HG03095 (cell line): ENCODE measurements around the gene SAXO2.
"Not testable (repeated sequence)": the region's sequence is repeated elsewhere in the genome, so short reads cannot be mapped to it uniquely, and the experiment has no call there.

ENCODE experiments used
- ATAC-seq: cut with Tn5 transposase; IDR thresholded peaks from one replicate; pipeline ENCODE4 v1.9.1; 2021; ENCODE audit warnings: moderate library complexity; ENCODE audit not compliant: unreplicated experiment

SAXO2 gene

GRCh38 chr15:82313446-82313845, 50.8 kb downstream of the SAXO2 start:
- ATAC-seq = no peak

GRCh38 chr15:82313951-82314768, 51.5 kb downstream of the SAXO2 start:
- ATAC-seq = not testable (repeated sequence)

DNA sequence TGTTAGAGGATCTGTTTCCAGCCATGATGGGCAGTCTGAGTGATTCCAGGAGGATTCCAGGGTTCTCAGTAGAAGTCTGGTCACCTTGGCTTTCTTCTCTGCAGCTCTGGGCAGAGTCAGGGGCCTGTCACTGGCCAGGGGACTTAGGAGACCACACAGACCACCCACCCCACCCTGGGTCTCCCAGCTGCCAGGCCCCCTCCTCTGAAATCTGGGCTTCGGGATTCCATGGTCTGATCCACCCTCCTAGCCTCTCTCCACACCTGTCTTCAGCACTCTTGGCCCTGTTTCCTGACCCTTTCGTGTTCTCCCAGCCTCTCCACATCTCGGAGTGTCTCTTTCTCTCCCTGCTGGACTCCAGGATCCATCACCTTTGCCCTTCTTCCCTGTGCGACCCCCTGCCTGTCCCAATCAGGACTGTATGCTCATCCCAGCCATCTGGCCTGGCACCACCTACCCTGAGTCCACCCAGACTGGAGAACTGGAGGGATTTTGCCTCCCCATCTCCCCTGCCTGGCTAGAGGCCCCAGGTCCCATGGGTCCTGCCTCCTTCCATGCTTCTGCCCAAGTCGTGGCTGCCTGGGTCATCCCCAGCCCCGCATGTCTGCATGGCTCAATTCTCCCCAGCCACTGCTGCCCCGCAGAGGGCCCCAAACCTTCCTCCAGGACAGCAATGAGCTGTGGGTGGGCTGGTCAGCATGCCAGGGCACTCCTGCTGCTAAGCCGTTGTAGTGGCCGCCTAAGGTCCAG, 52.3 kb downstream of the SAXO2 start:
- ATAC-seq = no peak

GRCh38 chr15:82315519-82316246, 53.1 kb downstream of the SAXO2 start:
- no peak for ATAC-seq

DNA sequence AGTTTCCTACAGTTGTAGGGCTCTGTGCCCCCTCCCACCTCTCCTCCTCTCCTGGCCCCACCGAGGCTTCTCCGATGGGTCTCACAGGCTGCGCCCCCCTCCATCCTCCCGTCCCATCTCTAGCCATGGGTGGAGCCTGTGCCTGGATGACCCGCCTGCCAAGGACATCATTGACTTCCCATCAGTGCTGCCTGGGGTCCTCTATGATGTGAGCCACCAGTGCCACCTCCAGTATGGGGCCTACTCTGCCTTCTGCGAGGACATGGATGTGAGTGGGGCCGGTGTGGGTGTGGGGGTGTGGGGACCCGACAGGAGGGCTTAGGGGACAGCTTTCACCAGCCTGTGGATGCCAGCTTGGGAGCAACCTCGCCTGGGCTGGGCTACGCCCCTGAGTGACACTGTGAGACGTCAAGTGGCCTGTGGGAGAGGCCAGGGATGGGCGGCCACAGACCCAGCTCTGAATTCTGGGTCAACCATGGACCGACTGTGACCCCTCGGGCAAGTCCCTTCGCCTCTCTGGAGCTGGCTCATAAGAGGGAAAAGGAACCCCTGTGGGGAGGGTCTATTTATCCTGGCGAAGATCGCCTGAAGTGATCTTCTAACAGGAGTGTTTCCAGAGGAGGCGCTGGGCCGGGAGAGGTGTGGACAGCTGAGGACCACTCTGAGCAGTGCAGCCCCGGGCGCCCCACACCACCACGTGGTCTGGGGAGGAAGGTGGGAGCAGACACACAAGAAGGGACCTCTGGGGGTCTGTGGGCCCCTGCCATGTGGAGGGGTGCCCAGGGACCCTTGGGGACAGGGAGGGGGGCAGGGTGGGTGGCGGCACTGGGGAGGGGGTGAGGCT, 53.9 kb downstream of the SAXO2 start:
- not testable (repeated sequence) for ATAC-seq

- ATAC-seq = no peak
These were observed 54.5 kb downstream of the SAXO2 start for GRCh38 chr15:82317091-82317489.

DNA sequence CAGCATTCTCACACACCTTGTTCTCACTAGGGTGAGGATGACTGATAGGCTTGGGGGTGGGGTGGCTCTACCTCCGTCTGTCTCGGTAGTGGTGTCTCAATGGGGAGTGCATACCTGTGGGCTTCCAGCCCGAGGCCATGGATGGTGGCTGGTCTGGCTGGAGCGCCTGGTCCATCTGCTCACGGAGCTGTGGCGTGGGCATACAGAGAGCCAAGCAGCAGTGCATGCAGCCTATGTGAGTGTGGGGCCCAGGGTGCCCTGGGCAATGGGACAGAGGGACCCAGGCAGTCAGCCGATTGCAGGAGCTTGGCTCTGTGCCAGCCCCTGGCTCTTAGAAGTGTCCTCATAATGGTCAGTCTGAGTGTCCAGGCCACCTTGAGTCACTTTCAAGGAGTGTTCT, 54.9 kb downstream of the SAXO2 start:
- ATAC-seq = not testable (repeated sequence)

DNA sequence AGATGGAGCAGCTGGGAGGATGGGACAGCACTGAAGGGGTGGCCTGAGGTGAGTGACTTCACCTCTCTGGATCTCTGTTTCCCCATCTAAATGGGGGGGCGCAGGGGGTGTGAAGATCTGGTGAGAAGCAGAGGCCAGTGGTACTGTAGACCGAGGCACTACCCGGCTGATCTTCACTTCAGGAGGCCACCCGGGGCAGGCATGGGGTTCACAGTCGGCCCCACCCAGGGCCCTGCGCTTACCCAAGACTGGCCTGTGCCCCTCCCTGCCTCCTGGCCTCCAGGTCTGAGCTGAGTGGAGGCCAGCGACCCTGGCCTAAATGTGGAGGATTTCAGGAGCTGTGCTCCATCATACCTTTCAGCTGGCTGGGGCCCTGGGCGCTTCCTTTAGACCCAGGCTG, 55.7 kb downstream of the SAXO2 start:
- not testable (repeated sequence) for ATAC-seq

DNA sequence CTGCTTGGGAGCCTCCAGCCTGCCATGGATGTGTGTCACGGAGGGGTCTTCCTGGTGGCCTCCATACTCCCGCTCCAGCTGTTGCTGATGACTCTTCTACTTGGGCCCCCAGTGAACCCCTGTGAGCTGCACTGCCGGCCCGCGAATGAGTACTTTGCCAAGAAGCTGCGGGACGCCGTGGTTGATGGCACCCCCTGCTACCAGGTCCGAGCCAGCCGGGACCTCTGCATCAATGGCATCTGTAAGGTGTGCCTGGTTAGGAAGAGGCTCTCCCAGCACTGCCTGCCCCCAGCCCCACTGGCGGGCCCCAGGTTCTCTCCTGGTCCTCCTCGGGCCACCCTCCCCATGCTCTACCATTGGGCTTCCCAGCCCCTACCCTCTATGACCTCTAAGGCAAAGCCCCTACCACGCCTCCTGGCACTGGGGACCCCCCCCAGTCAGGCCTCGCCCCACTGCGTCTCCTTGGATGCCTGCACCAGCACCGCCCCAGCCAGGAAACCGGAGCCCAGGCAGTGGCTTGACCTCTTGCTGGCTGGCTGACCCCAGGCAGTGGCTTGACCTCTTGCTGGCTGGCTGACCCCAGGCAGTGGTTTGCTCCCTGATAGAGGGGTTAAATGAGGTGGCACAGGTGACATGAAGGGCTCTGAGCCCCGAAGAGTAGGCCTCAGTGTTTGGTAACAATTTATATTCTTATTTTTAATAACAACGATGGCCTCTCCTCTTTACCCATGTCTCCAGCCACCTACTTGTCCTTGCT, 57.1 kb downstream of the SAXO2 start:
- ATAC-seq = not testable (repeated sequence)

DNA sequence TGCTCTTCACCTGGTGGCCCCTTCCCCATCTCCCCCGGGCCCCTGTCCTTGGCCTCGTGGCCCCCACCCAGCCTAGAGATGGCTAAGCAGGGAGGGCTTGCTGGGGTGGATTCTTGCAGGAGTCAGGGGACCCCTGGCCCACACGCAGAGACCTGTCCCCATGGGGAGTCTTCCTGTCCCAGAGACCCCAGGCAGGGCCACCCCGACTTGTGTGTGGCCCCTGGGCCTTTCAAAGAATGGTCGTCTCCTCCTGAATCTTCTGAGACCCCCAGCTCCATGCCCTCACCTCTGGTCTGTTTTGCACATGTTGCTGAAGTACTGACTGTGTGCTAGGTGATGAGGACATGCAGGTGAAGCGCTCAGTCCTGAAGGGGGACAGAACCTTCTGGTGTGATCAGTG, 58.2 kb downstream of the SAXO2 start:
- not testable (repeated sequence) for ATAC-seq

- not testable (repeated sequence) for ATAC-seq
These were observed 59.9 kb downstream of the SAXO2 start for GRCh38 chr15:82322488-82322887.

- not testable (repeated sequence) for ATAC-seq
These were observed 62.2 kb downstream of the SAXO2 start for GRCh38 chr15:82324831-82325230.

DNA sequence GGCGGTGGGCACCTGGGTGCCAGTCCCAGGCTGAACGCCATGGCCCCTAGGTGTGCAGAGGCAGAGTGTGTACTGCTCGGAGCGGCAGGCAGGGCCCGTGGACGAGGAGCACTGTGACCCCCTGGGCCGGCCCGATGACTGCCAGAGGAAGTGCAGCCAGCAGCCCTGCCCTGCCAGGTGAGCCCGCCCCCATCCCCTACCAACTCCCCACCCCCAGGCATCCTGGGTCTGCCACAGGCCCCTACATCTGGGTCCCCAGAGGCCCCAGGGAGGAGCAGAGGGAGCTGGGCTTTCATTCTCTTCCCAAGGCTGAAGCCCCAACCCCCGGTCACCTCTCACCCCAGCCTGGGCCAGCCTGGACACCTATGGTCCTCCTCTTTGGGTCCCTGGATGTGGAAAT, 63.0 kb downstream of the SAXO2 start:
- not testable (repeated sequence) for ATAC-seq

DNA sequence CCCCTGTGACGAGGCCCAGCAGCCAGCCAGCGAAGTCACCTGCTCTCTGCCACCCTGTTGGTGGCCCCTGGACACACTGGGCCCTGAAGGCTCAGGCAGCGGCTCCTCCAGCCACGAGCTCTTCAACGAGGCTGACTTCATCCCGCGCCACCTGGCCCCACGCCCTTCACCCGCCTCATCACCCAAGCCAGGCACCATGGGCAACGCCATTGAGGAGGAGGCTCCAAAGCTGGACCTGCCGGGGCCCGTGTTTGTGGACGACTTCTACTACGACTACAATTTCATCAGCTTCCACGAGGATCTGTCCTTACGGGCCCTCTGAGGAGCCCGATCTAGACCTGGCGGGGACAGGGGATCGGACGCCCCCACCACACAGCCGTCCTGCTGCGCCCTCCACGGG, 64.3 kb downstream of the SAXO2 start:
- ATAC-seq = not testable (repeated sequence)

- not testable (repeated sequence) for ATAC-seq
These were observed 64.8 kb downstream of the SAXO2 start for GRCh38 chr15:82327372-82327771.

DNA sequence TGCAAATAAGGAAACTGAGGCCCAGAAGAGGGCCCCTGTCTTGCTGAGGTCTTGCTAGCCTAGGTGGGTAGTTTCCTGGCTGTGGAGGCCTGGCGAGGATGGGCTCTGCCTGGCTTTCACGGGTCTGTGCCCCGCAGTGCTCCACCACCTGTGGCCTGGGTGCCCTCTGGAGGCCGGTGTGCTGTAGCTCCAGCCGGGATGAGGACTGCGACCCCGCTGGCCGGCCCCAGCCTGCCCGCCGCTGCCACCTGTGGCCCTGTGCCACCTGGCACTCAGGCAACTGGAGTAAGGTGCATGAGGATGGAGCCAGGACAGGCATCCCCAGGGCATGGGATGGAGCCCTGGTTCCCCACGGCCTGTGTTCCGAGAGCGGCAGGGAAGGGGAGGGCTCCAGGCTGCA, 66.4 kb downstream of the SAXO2 start:
- not testable (repeated sequence) for ATAC-seq

- not testable (repeated sequence) for ATAC-seq
These were observed 68.3 kb downstream of the SAXO2 start for GRCh38 chr15:82330921-82331320.

DNA sequence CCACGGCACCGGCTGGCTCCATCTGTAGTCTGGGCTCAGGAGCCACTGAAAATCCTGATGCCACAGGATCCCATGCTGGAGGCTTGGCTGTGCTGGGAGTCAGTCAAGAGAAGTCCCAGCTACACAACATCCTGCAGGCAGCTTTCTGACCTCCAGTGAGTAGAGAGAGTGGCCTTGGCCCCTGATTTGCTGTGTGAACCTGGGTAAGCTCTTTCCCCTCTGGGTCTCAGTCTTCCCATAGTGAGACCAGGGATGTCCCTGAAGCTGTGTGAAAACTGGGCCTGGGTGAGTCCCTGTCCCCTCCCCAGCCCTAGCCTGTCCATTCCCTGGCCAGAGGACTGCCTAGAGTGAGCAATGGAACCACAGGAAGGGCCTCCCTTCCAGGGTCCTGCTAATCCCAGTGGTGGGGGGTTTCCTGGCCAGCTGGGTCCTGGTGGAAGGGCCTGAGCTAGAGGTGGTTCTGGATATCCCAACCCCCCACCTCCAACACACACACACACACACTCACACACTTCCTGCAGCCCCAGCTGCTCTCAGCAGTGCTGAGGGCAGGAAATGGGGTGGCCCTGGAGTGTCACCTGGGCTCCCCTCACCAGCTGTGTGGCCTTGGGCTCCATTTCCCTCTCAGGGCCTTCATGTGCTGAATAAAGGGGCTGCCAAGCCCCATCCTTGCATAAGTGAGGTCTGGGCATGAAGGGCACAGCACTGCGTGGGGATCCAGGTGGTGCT, 69.1 kb downstream of the SAXO2 start:
- ATAC-seq = peak; percentile 69
